Ovary (tissue), 3 donors: Measurements from ENCODE around the gene GPR180.

Source experiments
- POLR2A ChIP-seq: fragments of 450-650 bp; IDR thresholded peaks from one replicate; pipeline ENCODE4 v1.6.1; 2017; ENCODE audit warnings: antibody characterized with exemption, mild to moderate bottlenecking, moderate library complexity
- TF ChIP-seq, protein P1 (sequence below), 3 donors: fragments of 450-650 bp in 2 of 3; fragments of 200-600 bp in 1 of 3; IDR thresholded peaks; one replicate each; pipeline versions ENCODE4 v1.5.1 to v1.8.0; 2016 to 2022; ENCODE audit warnings: antibody characterized with exemption in 3 of 3, mild to moderate bottlenecking in 1 of 3
- donor health status: DM: no; HTN: no; CAD: no.

DNA sequence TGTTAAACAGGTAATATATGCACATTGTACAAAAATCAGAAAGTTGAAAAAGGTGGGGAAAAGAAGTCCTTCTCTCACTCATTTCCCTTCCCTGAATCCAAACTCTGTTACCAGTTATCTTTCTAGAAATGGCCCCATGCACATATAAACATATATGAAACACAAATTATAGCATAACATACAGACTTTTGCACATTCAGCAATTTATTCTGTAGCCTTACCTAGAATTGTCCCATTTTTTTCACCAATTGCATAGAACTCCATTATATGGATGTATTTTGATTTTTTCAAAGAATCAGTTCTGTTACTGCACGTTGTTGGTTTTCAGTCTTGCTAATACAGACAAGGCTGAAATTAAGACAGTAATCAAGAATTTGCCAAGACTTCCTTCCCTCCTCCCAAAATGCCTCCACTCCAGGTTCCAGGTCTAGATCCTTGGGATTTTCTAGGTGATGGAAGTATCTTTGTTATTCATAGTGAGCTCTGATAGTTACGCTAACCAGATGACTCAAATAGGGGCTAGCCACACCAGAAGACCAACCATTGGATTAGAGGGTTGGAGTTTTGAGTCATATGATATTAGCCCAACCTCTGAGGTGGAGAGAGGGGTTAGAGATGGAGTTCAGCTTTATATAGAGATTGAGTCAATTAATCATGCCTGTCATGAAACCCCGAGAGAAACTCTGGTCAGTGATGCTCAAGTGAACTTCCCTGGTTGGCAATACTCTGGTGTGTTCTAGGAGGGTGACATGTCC is 30.7 kb downstream of the GPR180 start:
- no peak for TF ChIP-seq POLR2A
- TF ChIP-seq, protein P1, sequence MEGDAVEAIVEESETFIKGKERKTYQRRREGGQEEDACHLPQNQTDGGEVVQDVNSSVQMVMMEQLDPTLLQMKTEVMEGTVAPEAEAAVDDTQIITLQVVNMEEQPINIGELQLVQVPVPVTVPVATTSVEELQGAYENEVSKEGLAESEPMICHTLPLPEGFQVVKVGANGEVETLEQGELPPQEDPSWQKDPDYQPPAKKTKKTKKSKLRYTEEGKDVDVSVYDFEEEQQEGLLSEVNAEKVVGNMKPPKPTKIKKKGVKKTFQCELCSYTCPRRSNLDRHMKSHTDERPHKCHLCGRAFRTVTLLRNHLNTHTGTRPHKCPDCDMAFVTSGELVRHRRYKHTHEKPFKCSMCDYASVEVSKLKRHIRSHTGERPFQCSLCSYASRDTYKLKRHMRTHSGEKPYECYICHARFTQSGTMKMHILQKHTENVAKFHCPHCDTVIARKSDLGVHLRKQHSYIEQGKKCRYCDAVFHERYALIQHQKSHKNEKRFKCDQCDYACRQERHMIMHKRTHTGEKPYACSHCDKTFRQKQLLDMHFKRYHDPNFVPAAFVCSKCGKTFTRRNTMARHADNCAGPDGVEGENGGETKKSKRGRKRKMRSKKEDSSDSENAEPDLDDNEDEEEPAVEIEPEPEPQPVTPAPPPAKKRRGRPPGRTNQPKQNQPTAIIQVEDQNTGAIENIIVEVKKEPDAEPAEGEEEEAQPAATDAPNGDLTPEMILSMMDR (IDR thresholded peaks at IDR 0.05): no peak
